Activated CD4-positive, CD25-positive, alpha-beta regulatory T cell treated with anti-CD3 and anti-CD28 coated beads, Interleukin-2, amount 50 U/mL, for 24 hours (primary cell): Measurements from ENCODE around the gene XYLB.
A peak's percentile ranks its signal among the peaks of the same experiment; 100 is the strongest.

Experiments used
- ATAC-seq, 2 donors: fragments of 150-1000 bp; cut with Tn5 transposase; one replicate each; pipeline ENCODE4 v1.10.0; 2021; ENCODE audit warnings: mild to moderate bottlenecking in 1 of 2, moderate library complexity in 1 of 2

XYLB gene

GRCh38 chr3:38325256-38325655 is 21.3 kb upstream of the XYLB start:
- ATAC-seq = no peak

GRCh38 chr3:38327335-38328009 is 19.1 kb upstream of the XYLB start:
- ATAC-seq = peak; percentile 79 to 90

- ATAC-seq = no peak
These were observed 15.1 kb upstream of the XYLB start for GRCh38 chr3:38331257-38332022.

GRCh38 chr3:38332201-38332600 is 14.4 kb upstream of the XYLB start:
- ATAC-seq = no peak

- no peak for ATAC-seq
These were observed 12.2 kb upstream of the XYLB start for GRCh38 chr3:38334142-38335055.

GRCh38 chr3:38335263-38335662 is 11.3 kb upstream of the XYLB start:
- ATAC-seq = no peak

GRCh38 chr3:38337703-38338102 is 8.9 kb upstream of the XYLB start:
- no peak for ATAC-seq

GRCh38 chr3:38343797-38344594 is 2.6 kb upstream of the XYLB start:
- no peak for ATAC-seq

- no peak for ATAC-seq
These were observed 552 bp upstream of the XYLB start for GRCh38 chr3:38345879-38346586.

GRCh38 chr3:38347421-38348200 is 1.0 kb downstream of the XYLB start:
- no peak for ATAC-seq

- ATAC-seq = no peak
These were observed 2.3 kb downstream of the XYLB start for GRCh38 chr3:38348903-38349302.

GRCh38 chr3:38349684-38350359 is 3.2 kb downstream of the XYLB start:
- ATAC-seq = no peak

- ATAC-seq = no peak
These were observed 6.6 kb downstream of the XYLB start for GRCh38 chr3:38353151-38353550.

GRCh38 chr3:38354588-38355330 is 8.2 kb downstream of the XYLB start:
- ATAC-seq = no peak

GRCh38 chr3:38359038-38359437 is 12.5 kb downstream of the XYLB start:
- no peak for ATAC-seq

GRCh38 chr3:38360345-38360744 is 13.8 kb downstream of the XYLB start:
- ATAC-seq = no peak

GRCh38 chr3:38361496-38361895 is 14.9 kb downstream of the XYLB start:
- no peak for ATAC-seq

GRCh38 chr3:38362825-38363224 is 16.2 kb downstream of the XYLB start:
- ATAC-seq = no peak

GRCh38 chr3:38364721-38365400 is 18.3 kb downstream of the XYLB start:
- ATAC-seq = no peak
